HEK293T (cell line): ENCODE data around the gene ROR1.

Experiments used
- BHLHE40 ChIP-seq: fragments of 450-650 bp; IDR thresholded peaks from 2 replicates; pipeline ENCODE4 v1.6.1; 2016; ENCODE audit warnings: mild to moderate bottlenecking, moderate library complexity, borderline replicate concordance
- CTBP1 ChIP-seq: fragments of 450-650 bp; IDR thresholded peaks from 2 replicates; pipeline ENCODE4 v1.6.1; 2016; ENCODE audit warnings: borderline replicate concordance
- ELF4 ChIP-seq: fragments of 450-650 bp; IDR thresholded peaks from 2 replicates; pipeline ENCODE4 v1.6.1; 2017; ENCODE audit warnings: antibody characterized with exemption
- FOXA1 ChIP-seq: fragments of 450-650 bp; IDR thresholded peaks from 2 replicates; pipeline ENCODE4 v1.6.1; 2016; ENCODE audit warnings: mild to moderate bottlenecking
- FOXK2 ChIP-seq: fragments of 450-650 bp; IDR thresholded peaks from 2 replicates; pipeline ENCODE4 v1.6.1; 2016; ENCODE audit warnings: mild to moderate bottlenecking
- FOXM1 ChIP-seq: fragments of 450-650 bp; IDR thresholded peaks from 2 replicates; pipeline ENCODE4 v1.6.1; 2017; ENCODE audit warnings: mild to moderate bottlenecking, borderline replicate concordance
- HDGF ChIP-seq: fragments of 450-650 bp; IDR thresholded peaks from 2 replicates; pipeline ENCODE4 v1.6.1; 2017; ENCODE audit warnings: antibody characterized with exemption, borderline replicate concordance
- LEF1 ChIP-seq: fragments of 450-650 bp; IDR thresholded peaks from 2 replicates; pipeline ENCODE4 v1.6.1; 2017; ENCODE audit warnings: mild to moderate bottlenecking, borderline replicate concordance
- NFRKB ChIP-seq: fragments of 450-650 bp; IDR thresholded peaks from 2 replicates; pipeline ENCODE4 v1.6.1; 2016; ENCODE audit warnings: mild to moderate bottlenecking, moderate library complexity
- SP1 ChIP-seq: fragments of 450-650 bp; IDR thresholded peaks from 2 replicates; pipeline ENCODE4 v1.6.1; 2017
- SUZ12 ChIP-seq: fragments of 450-650 bp; IDR thresholded peaks from 2 replicates; pipeline ENCODE4 v1.6.1; 2016; ENCODE audit warnings: mild to moderate bottlenecking
- TARDBP ChIP-seq: fragments of 450-650 bp; IDR thresholded peaks from 2 replicates; pipeline ENCODE4 v1.6.1; 2016
- ZNF384 ChIP-seq: fragments of 450-650 bp; IDR thresholded peaks from 2 replicates; pipeline ENCODE4 v1.6.1; 2016

GRCh38 chr1:64126581-64126980 lies 352.8 kb downstream of the ROR1 start:
- TF ChIP-seq SP1 (no peak), ELF4 (no peak), FOXM1 (no peak), BHLHE40 (no peak), CTBP1 (no peak), FOXK2 (no peak), HDGF (no peak), FOXA1 (no peak), ZNF384 (no peak), SUZ12 (no peak), NFRKB (no peak), TARDBP (no peak), LEF1 (no peak)
